Measurements from ENCODE around the gene MUC4. TPM values are rescaled to one million over a fixed set of nuclear protein-coding genes. Genes with fewer than 3 reads are reported as not detected.

MUC4 gene
- total RNA-seq, 1 experiment from 2014 or later = 0.20 TPM

DNA sequence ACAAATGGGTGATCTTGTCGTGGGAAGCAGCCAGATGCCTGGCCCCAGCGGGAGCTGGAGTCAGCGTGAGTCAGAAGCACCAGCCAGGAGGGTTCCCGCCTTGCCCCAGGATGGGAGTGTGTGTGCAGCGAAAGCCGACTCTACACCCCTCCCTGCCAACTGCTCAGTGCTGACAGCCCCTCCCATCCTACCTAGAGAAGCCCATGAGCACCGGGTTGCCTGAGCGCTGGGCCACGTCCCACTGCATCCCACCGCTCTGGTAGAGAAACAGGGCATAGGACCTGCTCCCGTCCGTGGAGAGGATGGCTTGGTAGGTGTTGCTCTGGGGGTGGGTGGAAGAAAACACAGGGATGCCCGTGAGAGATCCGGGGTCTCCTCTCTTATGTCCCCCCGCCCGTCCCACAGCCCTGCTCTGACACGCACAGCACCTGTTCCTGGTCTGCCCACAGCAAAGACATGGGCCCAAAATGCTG is 42.9 kb downstream of the MUC4 start:
- no peak for DNase-seq (ENCODE audit: low spot score)
- in situ Hi-C loops (cut with HindIII; ENCODE audit: low sequenced_read_pairs) = no loop called here

DNA sequence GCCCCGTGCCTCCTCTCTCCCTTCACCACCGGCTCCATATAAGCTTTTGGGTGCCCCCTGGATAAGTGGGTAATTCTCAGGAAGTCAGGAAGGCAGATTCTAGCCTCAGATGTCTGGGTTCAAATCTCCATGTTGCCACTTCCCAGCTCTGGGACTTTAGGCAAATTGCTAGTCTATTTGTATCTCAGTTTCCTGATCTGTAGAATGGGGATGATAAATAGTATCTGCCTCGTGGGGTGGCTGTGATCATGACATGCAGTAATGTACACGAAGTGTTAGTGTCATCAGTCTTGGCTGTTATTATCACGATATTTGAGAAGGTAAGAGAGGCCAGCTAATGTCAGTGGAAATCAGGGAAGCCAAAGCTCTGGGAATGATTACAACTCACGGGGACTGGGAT is 43.3 kb downstream of the MUC4 start:
- in situ Hi-C loops (cut with HindIII; ENCODE audit: low sequenced_read_pairs) = no loop called here
- no peak for DNase-seq (ENCODE audit: low spot score)

DNA sequence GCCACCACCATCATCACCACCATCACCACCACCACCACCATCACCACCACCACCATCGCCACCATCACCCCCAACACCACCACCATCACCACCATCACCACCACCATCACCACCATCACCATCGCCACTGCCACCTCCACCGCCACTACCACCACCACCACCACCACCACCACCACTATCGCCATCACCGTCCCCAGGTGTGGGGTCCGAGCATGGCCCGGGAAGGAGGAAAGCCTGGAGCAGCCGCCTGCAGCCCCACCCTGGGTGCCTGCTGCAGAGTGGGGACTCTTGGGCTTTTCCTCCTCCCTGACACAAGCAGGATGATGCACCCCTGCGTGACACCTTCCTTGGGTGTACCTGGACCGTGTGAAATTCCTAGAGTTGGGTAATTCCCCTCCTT is 43.9 kb downstream of the MUC4 start:
- in situ Hi-C loops (cut with HindIII; ENCODE audit: low sequenced_read_pairs) = no loop called here

DNA sequence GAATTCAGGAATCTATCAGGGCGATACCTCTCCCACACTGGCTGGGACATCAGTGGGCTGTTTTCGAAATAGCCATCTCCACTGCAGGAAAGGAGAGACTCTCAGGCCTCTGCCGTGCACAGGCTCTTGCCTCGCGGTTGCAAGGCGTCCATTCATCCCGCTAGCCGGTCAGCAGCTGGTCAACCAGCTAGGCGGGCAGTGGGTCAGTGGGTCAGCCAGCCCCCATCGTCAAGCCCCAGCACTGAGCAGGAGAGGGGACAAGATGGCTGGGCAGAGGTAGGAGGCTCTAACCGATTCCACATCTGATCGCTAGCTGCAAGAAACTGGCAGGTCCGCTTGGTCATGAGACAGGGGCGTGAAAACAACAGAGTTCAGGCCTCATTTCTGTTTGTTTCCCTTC is 45.1 kb downstream of the MUC4 start:
- in situ Hi-C loops (cut with HindIII; ENCODE audit: low sequenced_read_pairs) = no loop called here
- DNase-seq (ENCODE audit: low spot score) = no peak

More for the DNA sequence above, 43.9 kb downstream of the MUC4 start:
- no peak for DNase-seq (ENCODE audit: low spot score)

DNA sequence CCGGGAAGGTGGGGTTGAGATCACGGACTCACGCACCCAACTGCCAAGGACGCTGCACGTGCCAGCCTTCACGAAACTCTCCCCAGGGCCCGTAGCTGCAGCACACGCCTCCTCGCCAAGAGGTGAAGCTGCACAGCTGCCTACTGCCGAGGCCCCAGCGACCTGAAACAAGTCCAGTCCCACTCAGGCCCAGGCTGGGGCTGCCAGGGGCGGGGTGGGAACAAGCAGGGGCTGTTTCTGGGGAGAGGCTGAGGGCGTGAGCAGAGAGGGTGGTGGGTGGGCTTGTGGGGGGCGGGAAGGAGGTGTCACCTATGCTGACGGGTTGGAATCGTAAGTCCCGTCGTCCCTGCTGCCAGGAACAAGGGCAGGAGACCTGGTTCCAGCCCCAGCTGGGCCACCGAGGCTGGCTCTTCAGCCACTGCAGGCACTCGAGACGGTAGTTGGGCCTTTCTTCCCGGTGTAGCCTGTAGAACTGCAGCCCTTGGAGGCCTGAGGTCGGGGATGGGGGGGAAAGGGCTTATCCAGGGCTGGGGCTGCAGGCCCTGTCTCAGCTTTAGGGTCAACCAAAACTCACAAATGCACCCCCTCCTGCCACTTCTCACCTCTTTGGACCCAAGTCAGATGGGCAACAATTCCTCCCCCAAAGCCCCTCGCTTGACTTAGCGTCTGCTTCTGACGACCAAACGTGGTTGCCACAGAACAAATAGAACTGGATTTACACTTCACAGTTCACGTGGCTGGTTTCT is 46.6 kb downstream of the MUC4 start:
- DNase-seq (ENCODE audit: low spot score) = no peak
- in situ Hi-C loops (cut with HindIII; ENCODE audit: low sequenced_read_pairs) = no loop called here

DNA sequence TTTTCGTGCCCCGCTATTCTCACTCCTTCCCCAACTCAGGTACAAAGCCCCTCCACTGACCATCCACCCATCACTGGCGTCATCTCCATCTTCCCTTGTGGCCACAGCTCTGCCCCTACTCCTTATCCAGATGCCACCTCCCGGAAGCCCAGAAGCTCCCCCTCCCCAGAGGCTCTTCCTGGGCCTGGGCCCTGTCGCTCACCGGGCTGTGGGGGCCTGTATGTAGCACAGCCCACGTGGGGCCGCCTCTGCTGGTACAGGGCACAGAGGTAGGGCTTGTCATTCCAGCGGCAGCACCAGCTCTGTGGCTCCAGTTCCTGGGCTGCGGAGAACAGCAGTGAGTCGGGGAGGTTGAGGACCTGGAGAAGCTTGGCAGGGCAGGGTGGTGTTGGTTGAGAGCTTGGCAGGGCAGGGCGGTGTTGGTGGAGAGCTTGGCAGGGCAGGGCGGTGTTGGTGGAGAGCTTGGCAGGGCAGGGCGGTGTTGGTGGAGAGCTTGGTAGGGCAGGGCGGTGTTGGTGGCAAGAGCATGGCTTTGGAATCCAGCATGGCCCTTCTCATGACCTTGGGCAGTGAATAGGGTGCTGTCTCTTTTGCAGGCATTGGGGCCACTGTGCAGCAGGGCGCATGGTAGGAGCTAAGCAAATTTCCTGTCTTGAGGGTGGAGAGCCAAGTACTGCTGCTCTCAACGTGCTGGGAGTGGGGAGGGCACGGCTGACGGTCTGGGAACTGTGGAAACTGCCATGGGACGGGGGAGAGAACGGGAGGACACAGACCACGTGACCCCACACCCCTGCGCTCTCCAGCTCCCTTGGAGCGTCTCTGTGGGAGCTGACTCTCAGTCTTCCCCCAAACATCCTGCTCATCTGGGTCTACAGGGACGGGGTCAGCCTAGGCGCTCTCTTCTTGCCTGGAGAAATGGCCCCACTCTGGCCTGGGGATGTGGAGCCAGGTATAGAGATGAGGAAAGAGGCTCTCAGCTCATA is 47.6 kb downstream of the MUC4 start:
- no peak for DNase-seq (ENCODE audit: low spot score)
- in situ Hi-C loops (cut with HindIII; ENCODE audit: low sequenced_read_pairs) = no loop called here

DNA sequence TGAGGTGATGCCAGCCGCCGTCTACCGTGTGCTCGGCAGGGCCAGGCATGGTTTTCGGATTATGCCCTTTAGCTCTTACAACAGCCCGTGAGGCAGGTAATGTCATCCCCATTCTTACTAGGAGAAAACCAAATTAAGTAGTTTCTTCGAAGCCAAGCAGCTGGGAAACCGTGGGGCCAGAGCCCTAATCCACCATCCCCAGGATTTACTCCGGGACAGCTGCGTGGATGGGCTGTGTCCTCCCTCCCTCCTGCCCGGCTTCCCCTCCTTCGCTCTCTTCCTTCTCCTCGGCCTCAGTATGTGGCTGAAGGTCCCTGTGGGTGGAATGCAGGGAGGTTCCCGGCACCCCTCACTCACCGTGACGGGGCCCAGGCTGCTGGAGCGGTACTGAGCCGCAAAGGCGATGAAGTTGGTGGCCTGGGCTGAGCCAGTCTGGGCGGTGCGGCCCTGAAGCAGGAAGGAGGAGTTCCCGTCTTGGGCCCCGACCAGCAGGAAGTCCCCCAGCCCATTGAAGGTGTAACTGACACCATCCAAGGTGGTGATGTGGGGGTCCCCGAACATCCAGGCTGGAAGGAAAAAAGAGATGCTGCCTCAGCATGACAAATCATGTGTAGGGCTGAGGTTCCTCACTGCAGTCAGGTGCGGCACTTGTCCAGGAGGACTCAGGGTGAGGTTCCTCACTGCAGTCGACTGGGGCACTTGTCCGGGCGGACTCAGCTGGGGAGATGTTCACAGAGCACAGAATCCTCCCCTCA is 48.5 kb downstream of the MUC4 start:
- in situ Hi-C loops (cut with HindIII; ENCODE audit: low sequenced_read_pairs) = no loop called here
- no peak for DNase-seq (ENCODE audit: low spot score)

DNA sequence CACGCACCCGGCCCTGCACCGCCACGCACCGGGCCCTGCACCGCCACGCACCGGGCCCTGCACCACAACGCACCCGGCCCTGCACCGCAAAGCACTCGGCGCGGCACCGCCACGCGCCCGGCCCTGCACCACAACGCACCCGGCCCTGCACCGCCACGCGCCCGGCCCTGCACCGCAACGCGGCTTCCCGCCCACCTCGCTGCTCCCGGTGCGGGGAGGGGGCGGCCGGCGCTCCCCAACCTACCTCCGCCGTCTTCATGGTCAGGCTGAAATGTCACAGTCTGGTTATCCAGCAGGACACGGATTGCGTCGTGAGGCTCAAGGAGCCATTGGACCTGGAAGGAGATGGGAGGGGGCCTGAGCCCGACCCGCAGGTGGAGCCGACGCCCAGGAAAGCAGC is 49.1 kb downstream of the MUC4 start:
- no peak for DNase-seq (ENCODE audit: low spot score)
- in situ Hi-C loops (cut with HindIII; ENCODE audit: low sequenced_read_pairs) = no loop called here

DNA sequence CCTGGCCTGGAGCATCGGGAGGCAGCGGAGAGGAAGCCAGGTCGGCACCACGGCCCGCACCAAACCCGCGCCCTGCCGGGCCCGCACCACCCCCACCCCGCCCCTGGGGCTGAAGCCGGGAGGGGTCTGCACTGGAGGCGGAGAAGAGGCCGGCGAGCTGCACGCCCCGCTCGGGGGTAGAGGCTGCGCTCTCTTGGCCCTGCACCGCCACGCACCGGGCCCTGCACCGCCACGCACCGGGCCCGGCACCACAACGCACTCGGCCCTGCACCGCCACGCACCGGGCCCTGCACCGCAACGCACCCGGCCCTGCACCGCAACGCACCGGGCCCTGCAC is 49.5 kb downstream of the MUC4 start:
- no peak for DNase-seq (ENCODE audit: low spot score)
- in situ Hi-C loops (cut with HindIII; ENCODE audit: low sequenced_read_pairs) = no loop called here

DNA sequence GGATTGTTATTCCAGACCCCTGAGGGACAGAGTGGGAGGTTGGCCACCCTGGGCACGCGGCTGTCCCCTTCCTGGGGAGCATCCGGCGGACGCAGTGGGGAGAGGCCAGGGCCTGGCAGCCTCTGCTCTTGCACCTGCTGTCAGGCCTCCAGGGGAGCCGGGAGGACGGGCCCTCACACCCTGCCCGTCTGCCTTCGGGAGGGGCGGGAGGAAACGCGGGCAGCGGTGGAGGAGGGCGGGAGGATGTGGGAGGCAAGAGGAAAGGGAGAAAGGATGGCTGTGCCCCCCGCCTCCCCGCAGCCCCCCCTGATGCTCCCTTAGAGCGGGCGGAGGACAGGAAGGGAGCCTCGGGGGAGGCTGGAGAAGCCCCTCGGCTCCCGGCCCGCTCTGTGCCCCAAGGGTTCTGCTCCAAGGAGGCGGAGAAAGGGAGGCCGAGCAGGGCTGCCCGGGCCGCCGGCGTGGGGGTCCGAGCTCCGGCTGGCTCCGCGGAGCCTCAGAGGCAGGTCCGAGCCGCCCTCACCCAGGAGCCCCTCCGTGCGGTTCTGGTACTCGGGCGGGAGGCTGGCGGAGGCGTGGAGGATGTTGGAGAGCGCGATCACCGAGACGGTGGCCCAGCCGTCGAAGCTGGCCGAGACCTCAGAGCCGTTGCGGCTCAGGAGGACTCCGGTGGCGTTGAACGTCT is 50.0 kb downstream of the MUC4 start:
- no peak for DNase-seq (ENCODE audit: low spot score)
- in situ Hi-C loops (cut with HindIII; ENCODE audit: low sequenced_read_pairs) = no loop called here

DNA sequence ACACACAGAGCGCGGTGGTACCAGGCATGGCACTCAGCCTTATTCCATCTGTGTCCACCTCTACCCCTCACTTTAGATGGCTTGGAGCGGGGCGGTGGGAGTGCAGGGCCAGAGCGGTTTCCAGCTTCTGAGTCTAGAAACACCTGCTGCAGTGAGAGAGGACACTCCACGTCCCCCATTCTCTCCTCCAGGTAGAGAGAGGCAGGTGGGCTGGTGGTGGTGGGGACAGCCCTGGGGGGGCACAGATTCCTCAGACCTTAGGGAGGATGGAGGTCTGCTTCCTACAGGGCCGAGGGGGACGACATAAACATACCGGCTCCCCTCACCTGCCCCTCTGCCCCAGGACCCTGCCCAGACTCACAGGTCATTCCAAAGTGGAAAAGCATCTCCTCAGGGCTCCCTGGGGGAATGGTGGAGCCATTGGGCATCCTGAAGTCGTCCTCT is 50.6 kb downstream of the MUC4 start:
- in situ Hi-C loops (cut with HindIII; ENCODE audit: low sequenced_read_pairs) = no loop called here
- DNase-seq (ENCODE audit: low spot score) = no peak

DNA sequence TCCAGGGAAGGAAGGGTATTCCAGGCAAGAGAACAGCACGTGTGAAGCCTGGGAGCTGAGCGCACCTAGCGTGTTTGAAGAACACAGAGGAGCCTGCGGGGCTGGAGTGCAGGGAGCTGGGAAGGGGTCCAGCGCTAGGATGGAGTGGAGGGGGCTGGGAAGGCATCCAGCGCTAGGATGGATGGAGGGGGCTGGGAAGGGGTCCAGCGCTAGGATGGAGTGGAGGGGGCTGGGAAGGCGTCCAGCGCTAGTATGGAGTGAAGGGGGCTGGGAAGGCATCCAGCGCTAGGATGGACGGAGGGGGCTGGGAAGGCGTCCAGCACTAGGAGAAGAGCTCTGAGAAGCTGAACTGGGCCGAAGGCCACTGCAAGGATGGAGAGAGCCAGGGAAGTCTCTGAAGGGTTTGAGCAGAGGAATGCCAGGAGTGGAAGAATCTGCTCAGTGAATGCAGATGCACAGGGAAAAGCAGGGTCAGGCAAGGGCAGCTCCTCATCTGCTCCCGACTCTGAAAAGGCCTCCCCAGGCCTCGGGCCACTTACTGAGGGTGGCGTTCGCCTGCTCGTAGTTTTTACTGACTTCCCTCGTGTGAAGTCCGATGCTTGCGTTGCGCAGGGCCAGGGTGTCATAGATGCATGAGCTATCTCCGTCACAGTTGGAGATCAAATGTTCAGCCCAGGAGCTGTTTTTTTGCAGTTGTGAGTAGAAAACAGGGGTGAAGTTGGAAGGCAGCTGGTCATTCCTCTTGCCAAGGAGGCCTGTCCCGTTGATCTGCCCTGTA is 51.2 kb downstream of the MUC4 start:
- in situ Hi-C loops (cut with HindIII; ENCODE audit: low sequenced_read_pairs) = no loop called here
- DNase-seq (ENCODE audit: low spot score) = peak; percentile 27

DNA sequence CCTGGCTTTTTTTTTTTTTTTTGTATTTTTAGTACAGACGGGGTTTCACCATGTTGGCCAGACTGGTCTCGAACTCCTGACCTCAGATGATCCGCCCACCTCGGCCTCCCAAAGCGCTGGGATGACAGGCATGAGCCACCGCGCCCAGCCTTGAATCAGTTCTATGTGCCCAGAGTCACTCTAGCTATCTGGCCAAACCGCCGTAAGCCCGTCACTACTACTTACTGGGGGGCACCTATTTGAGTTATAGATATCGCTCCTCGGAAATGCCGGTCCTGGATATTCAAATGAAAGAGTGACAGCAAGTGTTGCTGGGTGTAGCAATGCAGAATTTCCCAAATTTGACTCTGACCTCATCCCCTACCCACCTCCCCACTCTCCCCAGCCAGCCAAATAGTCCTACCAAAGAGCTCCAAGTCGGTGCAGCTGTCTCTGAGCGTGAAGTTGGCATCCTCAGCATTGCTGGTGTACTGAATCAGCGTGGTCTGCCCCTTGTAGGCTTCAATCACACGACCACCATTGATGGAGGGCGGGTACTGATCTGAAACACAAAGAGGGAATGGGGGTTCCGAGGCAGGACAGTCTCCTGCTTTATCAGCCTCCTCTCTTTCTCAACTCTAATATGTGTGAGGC is 52.9 kb downstream of the MUC4 start:
- DNase-seq (ENCODE audit: low spot score) = no peak
- in situ Hi-C loops (cut with HindIII; ENCODE audit: low sequenced_read_pairs) = no loop called here

DNA sequence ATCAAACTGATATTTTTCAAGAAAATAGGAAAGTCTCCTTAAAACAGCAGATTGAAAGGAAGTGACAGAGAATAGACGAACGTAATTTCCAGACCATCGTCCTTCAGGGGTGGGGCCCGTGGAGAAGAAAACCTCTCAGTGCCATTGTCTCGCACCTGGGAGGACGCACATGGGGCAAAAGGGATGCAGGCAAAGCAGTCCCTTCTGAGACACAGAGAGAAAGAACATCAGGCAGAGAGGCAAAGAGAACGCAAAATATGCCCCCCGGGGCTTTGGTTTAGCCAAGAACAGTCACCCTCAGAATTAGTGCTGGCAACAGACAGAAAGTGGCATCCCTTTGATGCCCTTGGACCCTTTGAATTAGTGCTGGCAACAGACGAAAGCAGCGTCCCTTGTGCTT is 53.9 kb downstream of the MUC4 start:
- no peak for DNase-seq (ENCODE audit: low spot score)
- in situ Hi-C loops (cut with HindIII; ENCODE audit: low sequenced_read_pairs) = no loop called here

DNA sequence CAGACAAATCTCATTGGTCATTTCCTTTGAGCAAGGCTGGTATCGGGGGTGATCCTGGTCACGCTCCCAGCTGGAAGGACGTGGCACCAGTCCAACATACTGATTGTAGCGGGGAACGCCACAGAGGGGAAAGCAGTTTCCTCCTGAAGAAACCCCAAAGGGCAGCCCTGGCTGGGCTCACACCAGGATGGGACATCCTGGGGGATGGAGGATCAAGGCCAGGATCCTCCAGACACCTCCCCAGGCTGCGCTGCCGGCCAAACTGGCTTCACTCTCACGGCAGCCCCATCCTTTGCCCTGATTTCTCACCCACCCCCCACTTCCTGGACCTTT is 54.3 kb downstream of the MUC4 start:
- in situ Hi-C loops (cut with HindIII; ENCODE audit: low sequenced_read_pairs) = no loop called here
- no peak for DNase-seq (ENCODE audit: low spot score)

DNA sequence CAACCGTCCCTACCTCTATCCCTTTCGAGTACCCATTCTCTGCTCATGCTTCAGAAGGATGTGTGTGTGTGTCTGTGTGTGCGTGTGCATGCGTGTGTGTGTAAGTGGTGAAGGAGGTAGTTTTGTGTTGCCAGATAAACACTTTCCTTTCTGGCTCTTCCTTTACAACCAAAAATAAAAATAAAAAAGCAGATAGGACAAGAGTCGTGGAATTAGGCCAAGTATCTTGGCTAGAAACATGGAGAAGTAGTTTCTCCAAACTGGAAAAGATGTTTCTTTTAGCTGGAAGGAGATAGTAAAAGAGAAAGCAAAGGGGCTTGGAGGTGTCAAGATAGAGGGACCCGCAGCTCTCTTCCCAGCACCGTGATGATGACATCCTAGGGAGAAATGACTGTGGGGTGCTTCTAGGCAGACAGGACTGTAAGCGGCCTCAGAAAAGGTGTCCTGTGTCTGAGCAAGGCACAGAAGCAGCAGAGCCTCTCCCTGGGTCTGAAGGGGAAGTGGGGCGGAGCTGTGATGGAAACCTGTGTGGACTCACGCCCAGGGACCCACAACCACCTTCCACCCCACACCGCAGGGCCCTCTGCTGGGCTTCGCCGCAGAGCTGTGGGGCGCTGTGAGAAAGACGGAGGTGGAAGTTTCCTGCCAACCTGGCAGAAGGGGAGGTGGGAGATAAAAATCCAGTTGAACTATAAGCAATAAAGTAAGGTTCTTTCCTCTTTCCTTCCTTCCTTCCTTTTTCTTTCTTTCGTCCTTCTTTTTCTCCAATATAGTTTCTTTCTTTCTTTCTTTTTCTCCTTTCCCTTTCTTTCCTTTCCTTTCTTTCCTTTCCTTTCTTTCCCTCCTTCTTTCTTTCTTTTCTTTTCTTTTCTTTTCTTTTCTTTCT is 55.7 kb downstream of the MUC4 start:
- no peak for DNase-seq (ENCODE audit: low spot score)
- in situ Hi-C loops (cut with HindIII; ENCODE audit: low sequenced_read_pairs) = no loop called here

DNA sequence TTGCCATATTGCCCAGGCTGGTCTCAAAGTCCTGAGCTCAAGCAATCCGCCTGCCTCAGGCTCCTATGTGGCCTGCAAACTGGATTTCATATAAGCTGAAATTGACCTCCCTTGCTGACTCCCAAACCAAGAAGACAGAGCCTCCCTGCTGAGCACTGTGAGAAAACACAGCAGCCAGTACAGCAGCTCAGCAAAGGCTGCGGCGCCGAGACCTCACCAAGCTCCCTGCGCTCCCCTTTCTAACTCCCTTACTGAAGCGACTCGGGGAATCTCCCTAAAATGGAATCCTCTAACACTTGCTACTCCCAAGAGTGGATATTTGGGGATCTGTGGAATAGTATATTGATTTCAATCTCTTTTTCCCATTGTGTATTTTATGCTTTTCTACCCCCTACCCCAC is 56.3 kb downstream of the MUC4 start:
- no peak for DNase-seq (ENCODE audit: low spot score)

More for the DNA sequence above, 56.3 kb downstream of the MUC4 start:
- in situ Hi-C loops (cut with HindIII; ENCODE audit: low sequenced_read_pairs) = no loop called here
